ENCODE data around the gene TMEM242.
A peak's percentile ranks its signal among the peaks of the same experiment; 100 is the strongest.

TMEM242 gene

DNA sequence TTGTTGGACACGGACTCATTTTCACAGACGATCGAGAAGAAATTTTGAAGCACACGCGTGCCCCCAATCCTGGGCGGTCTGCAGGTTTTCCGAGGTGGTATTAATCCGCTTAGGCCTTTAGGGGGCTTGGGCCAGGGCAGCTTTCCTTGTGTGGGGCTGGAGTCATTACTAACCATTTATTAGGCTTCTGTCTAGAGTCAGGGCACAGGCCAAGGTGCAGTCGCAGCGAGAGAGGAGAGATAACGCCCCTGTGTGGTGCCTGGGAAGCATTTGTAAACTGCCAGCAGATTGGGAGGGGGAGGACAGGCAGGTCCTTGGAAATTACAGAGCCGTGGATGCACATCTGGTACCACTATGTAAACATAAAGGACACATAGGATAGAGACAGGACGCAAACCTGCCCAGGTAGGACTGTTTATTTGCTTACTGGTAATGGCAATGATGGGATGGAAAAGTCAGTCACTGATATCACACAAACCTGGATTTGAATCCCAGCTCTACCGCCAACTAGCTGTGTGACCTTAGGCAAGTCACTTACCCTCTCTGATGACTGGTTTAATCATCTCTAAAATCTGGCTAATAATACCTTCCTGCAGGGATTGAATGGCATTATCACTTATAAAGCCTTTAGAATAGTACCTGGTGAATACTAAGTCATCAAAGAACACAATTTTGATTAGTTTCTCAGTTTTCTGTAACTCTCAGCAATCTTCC, 76.4 kb downstream of the TMEM242 start:
- DNase-seq (ENCODE audit: low spot score) = no peak

DNA sequence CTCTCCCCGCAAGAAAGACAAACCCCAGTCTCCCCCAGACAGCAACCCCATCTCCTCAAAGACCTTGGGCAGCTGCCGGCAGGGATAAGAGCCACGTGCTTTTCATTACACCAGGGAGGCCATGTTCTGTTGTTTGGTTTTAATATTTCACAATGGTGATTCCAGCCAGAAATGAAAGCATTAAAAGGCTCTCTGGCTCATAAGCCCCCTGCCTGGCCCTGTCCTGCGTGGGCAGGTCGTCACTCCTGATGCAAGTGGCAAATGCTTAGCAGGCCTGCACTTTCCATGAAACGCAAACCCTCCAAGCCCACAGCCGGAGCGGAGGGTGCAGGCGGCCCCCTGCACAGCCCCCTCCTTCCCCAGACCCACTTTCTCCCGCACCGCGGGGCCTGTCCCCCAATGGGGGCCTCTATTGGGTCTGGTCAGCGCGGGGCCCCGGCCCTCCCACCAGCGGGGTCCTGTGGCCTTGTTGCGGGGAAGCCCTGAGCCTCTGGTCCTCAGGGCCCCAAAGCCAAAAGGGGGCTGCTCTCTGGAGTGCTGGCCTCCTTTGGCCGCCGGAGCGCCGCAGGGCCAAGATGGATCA, 77.2 kb downstream of the TMEM242 start:
- DNase-seq (ENCODE audit: low spot score) = no peak

DNA sequence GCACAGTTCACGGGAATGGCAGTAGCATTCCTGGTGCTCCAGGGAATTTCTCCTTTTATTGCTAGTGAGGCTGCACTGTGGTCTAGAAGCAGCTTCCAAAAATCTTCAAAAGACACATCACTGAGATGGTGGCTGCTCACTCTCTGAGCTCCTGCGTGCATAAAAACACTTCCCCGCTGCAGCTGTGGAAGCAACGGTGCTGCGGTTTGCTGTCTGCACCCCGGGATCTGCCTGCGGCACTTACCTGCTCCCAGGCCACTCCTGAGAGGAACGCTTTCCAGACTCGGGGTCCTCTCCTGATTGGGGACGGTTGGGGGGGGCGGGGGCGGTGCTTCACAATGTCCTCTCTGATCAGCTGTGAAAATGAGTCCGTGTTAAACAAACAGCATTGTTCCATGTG, 77.9 kb downstream of the TMEM242 start:
- DNase-seq (ENCODE audit: low spot score) = no peak

DNA sequence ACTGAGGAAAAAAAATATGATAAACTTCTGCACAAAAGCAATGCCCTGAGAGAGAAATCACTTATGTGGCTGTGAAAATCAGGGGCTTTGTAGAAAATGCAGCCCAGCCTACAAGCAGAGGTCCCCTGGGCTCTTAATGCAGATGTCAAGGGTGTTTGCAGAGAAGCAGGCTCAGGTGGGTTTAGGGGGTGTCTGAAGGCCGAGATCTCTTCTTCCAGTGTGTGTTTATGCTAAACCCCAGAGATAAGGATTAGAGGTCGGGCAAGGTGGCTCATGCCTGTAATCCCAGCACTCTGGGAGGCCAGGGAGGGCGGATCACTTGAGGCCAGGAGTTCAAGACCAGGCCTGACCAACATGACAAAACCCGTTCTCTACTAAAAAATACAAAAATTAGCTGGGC, 78.5 kb downstream of the TMEM242 start:
- peak; percentile 71 for DNase-seq (ENCODE audit: low spot score)

DNA sequence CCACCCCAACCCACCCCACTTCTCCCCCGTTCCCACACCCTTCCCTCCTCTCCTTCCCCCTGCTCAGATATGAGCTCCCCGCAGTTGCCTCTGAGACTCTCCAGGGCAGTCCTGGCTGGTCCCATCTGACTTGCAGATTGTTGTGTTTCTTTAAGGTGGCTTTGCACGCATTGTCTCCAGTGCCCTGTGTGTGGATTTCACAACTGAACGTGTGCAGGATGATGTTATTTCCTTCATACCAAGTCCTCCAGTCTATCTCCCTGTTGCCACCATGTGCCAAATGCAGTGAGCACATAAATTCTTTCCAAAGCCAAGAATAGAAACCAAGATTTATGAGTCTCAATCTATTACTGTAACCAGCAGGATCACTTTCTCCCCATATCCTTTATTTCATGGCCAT, 79.1 kb downstream of the TMEM242 start:
- no peak for DNase-seq (ENCODE audit: low spot score)

DNA sequence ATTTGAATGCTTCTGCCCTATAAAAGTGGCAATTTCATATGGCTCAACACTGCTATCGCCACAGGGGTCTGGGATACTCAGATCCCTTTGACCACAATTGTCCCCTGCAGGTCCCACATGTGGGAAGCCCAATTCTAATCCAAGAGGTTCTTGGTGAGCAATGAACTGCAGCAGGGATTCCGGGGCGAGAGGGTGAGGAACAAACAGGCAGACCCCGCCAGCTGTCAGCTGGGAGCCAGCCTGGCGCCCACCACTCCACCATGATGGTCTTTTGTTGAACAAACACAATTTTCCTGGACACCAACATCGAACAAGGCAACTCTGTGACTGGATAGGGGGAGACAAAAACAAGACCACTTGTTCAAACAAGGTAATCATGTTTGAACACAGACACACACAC, 80.5 kb downstream of the TMEM242 start:
- no peak for DNase-seq (ENCODE audit: low spot score)

DNA sequence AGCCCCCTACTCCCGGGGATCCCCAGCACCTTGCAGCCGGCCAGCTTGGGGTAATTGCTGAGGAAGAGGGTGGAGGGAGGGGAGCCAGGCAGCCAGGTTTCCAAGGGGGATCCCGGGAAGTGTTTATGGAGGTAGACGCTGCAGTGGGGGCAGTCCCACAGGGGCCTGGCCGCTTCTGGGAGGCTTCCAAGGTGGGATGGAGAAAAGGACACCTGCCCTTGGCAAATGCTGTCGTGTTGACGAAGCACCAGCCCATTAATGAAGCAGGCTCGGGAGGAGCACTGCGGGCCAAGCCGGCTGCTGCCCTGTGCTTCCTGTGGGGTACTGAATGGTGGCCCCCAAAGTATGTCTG, 82.4 kb downstream of the TMEM242 start:
- no peak for DNase-seq (ENCODE audit: low spot score)

DNA sequence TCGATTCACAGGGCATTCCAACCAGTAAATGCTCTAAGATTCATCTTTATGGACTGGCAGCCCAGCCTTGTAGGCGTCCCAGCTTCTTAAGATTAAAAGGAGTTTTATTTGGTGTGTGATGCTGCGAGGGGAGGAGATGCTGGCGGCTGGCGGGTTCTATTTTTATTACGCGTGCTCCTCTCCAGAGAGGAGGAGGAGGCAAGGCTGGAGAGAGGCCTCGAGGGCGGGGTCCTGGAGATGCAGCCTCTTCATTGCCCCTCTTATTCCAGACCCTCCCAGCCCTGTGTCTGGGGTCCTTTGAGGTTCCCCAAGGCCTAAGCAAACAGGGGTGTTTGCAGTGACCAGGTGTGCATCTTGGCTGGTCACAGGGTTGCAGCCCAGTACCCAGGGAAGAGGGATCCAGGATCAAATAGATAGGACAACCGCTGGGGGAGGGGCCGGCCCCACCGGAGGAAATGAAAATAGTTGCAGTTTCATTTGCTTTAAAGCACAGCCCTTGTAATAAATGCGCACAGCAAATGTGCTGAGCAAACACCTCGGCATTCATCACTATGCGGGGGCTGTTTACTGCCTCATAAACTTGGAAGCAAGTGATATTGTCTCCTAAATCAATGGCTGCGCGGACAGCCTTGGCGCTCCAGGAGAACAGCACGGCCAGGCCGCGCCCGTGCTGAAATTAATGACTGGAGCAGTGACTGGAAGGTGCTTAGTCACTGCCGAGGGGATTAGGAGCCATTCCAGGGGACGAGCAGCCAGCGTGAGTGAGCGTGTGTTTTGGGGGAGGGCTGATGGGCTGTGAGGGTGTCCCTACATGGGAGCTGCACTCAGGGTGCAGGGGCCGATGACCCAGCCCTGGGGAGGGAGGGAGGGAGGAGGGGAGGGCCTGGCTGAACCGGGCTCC, 83.0 kb downstream of the TMEM242 start:
- DNase-seq (ENCODE audit: low spot score) = peak; percentile 81

DNA sequence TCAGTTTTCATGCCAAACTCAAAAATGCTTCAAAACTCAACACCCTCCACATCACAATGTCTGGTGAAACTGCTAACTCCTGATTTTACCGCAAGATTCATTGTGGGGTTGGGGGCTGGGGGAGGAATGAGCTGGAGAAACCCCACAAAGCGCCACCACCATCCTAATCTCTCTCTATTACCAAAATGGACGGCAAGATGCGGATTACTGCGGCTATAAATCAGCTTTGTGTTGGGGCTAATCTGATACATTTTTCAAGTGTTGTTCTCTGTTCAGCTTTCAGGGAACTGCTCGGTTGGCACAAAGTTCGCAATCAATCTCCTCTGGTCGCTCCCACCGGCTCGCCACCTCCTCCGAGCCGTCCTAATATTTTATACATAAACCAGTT, 83.7 kb downstream of the TMEM242 start:
- peak; percentile 57 for DNase-seq (ENCODE audit: low spot score)
